ENCODE data around the gene OR6N1.

Gene OR6N1

DNA sequence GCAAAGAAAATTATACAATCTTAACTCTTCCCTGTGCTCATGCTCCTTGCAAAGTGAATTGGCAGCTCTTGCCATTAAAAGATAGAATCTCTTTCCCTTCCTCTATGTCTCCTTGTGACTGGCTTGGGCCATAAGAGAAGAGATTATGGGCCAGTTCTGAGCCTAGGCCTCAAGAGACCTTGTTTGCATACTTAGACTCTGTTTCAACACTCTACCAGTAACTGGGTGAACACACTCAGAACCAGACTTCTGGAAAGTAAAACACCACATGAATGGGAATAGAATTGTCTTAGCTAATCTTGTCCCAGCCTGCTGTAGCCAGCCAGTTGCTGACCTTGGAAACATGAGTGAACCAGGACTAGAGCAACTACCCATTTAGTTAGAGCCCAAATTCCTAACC lies 36.1 kb downstream of the OR6N1 start:
- DNase-seq = no peak

DNA sequence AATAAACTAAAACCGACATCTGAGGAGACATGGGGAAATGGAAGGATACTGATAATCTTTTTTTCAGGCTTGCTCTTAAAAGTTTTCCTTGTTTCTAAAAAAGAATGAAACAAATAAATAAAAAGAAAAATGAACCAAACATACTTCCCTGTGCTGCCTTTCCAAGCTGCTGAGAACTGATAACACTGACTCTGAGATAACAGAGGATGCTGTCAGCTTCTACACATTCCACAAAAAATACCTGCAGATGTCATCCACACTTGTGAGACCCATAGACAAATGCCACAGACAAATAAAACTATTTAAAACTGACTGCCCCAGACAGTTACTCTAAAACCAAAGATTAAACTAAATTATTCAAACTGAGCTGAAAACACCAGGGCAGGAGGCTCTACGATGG lies 39.5 kb downstream of the OR6N1 start:
- no peak for DNase-seq

DNA sequence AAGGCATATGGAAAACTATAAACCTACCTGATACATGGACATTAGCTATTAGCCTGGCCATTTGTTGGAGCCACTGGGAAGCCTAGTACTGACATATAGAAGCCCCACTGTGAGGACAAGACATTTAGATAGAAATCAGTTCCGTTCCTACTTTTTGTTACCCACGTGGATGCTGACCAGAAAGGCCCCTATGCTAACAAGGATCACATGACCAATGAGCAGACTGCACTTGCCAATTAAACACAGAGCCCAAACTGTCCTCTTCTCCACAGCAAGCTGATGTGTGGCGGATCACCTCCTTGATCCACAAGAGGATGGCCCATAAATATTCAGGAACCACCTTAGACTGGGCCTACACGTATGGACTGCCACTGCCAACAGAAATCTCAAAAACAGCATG lies 40.3 kb downstream of the OR6N1 start:
- DNase-seq = no peak

DNA sequence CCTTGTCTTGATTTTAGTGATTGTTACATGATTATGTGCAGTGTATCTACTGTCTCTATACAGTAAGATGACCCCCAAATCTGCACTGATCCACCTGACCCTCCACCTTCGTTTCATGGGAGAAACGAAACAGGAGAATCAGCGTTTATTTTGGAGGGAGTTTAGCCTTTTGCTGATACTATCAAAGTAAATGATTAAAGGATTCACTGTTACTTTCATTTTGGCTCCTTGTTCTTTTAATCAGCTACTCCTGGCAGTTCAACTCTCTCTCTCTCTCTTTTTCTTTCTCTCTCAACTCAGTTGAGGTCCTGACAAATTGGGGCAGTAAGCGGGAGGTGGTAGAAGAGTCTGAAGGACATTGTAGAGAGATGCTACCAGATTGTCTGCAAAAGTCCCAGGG lies 41.5 kb downstream of the OR6N1 start:
- DNase-seq = no peak

DNA sequence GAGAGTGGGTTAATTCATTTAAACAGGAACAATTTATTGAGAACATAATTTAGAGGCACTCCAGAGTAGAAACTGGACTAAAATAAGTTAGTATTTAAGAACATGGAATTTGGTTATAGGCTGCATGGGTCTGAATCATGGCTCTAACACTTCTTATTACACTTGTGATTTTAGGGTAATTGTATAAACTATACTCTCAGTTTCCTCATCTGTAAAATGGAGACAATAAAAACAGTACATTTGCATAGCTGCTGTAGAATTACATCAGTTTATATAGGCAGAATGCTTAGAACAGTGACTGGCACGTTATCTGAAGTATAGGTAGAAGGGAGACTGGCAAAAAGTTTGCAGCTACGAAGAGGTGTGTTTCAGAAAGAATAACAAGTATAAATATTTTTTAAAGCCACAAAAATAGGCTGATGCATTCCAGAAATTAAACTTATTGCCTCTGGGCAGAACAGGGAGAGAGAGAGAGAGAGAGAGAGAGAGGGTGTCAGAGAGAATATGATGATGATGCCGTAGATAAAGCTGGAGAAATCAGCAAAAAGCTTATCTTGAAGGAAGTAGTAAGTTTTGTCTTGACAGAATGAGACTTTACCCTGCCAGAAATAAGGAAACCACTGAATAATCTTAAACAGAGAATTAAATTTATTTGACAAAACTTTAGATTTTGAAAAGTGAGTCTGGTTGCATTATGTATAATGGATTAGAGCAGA lies 43.3 kb downstream of the OR6N1 start:
- DNase-seq = no peak

DNA sequence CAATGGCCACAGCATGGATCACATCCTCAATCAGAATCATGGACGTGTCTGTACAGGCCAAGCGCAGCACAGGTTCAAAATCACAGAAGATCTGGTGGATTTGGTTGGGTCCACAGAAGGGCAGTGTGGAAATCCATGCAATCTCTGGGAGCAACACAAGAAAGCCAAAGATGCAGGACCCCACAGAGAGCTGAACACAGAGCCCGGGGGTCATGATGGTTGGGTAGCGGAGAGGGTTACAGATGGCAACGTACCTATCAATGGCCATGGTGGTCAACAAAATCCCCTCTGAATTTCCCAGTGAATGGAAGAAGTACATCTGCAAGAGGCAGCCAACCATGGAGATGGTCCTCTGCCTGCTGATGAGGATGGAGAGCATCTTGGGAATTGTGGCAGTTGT lies 47.6 kb downstream of the OR6N1 start:
- DNase-seq = no peak

DNA sequence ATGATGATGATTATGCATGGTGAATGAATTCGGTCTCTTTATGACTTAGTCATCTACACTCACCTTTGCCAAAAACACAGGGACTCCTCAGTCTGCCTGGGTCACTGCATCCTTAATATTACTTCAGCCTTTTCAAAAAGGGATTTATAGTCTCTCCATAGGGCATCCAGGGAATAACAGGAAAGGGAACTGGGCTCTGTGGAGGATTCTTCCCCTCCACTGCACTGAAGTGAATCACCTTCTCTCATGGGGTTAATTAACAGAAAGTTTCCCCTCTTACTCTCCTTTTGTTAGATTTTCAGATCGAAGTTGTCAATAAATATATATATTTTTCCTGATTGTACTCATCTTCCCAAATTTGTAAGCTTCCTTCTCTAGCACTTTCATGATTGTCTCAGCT lies 51.4 kb downstream of the OR6N1 start, which contains the start of gene OR6K3:
TSS of gene OR6K3 (minus strand) at position 101 of the 400 bp plus-strand sequence. CDS start 2,605 bp downstream, outside the sequence.
- no peak for DNase-seq

DNA sequence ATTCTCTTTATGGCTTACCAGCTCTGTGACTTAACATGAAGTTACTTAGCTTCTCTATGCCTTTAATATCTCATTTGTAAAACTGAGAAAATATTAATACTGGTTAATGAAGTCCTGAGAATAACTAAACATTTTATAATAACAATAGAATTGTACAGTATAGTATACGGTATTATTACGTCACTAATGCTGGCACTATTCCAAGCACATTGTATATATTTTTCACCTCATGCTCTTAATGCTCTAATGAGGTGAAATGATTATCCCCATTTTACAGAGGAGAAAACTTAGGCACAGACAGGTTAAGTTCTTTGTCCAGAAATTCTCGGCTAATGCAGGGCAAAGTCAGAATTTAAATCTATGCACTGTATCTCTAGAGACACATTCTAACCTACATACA lies 52.3 kb downstream of the OR6N1 start:
- no peak for DNase-seq

DNA sequence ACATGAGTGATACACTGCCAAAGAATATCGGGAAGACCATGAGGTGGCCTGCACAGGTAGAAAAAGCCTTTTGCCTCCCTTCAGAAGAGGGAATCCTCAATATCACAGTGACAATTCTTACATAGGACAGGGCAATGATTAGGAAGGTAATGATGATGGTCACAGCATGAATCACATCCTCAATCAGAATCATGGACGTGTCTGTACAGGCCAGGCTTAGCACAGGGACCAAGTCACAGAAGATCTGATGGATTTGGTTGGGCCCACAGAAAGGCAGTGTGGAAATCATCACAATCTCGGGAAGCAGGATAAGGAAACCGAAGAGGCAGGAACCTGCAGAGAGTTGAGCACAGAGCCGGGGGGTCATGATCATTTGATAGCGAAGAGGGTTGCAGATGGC lies 54.7 kb downstream of the OR6N1 start:
- DNase-seq = no peak

DNA sequence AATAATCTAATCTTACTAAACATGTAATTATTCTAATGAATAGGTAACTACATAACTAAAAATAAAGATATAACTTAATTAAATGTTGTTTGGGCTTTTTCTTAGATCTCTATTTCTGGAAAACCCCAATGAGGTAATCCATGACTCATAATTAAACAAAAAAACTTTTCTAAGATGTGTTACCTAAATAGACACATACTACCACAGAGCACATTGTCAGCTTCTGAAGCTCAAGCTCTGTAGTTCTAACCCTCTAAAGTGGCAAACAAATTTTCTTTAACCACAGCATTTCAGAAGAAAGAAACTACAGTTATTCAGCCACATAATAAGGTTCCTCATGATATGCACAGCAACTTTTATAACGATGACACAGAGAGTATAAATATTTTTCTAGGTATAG lies 55.7 kb downstream of the OR6N1 start:
- peak; percentile 40 for DNase-seq

DNA sequence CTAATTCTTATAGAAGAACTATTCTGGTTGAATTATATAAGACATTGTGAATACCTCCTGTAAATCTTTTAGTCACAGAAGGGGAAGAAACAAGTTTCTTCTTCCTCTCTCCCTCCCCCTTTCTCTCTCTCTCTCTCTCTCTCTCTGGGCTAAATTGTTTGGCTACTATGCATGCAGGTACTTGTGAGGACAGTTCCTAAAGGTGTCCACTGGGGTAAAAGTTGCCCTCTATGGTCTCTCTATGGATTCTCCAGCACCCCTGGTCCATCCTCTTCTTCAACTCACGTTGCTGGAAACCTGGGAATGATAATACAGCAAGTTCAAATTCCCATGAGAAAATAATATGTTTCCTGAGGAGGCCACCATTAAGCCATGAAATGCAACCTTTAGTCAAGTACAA lies 57.2 kb downstream of the OR6N1 start:
- no peak for DNase-seq
